ENCODE measurements around the gene EBI3. TPM values are rescaled to one million over a fixed set of nuclear protein-coding genes. Genes with fewer than 3 reads are reported as not detected.

EBI3 gene
- total and polyA plus RNA-seq, 2 donors (not counting 1 experiment from before 2014, with no cell fraction given): 11.9 to 15.6 TPM

- CTCF ChIA-PET: interaction anchor here (1.6 to 1.7 kb wide), 2 partner anchors 291 to 412 kb away, joined by 5 read pairs; no protein-coding TSS in a partner anchor
- H3K27me3 ChIP-seq (replicated peaks in 1 of 4; ENCODE audit: control extremely low read depth in 1 of 4, control insufficient read depth in 3 of 4, insufficient read depth in 4 of 4, low read length in 3 of 4): no peaks in the 10 kb centered on the region
- POLR2A ChIA-PET: interaction anchor here (1.0 kb wide), 1 partner anchor 471 kb away, joined by 3 read pairs; the partner anchor contains the start of gene MRPL54
Measured at GRCh38 chr19:4234142-4234861, 5.0 kb downstream of the EBI3 start.

More at GRCh38 chr19:4234142-4234861, 5.0 kb downstream of the EBI3 start:
- Histone ChIP-seq H3K4me1 (ENCODE audit: control insufficient read depth in 2 of 2, insufficient read depth in 2 of 2, low read length in 2 of 2) (peaks cover 10 to 16% of the 10 kb centered on the region in 2 donors), H3K9ac (ENCODE audit: low read length) (no peak overlapping the region), H3K9me3 (ENCODE audit: control extremely low read depth in 1 of 3, control insufficient read depth in 2 of 3, insufficient read depth in 1 of 3, low read length in 2 of 3) (no peaks in the 10 kb centered on the region), H3K79me2 (ENCODE audit: control insufficient read depth, insufficient read depth, low read length) (no peaks in the 10 kb centered on the region), H3K4me3 (ENCODE audit: control extremely low read depth in 1 of 5, extremely low read depth in 1 of 5, insufficient read depth in 1 of 5, low read depth in 2 of 5, low read length in 4 of 5) (no peak overlapping the region), H3K36me3 (replicated peaks in 1 of 2; ENCODE audit: control extremely low read depth in 1 of 2, control insufficient read depth in 1 of 2, extremely low read depth in 1 of 2, insufficient read depth in 2 of 2, low read length in 1 of 2) (no peaks in the 10 kb centered on the region), H3K27ac (ENCODE audit: low read length in 2 of 2) (no peak overlapping the region), H3K4me2 (replicated peaks; ENCODE audit: low read depth, low read length, poor library complexity, severe bottlenecking) (no peak overlapping the region), H2AFZ (ENCODE audit: insufficient read depth, low read depth, low read length, poor library complexity, severe bottlenecking) (no peak overlapping the region), H4K20me1 (ENCODE audit: control insufficient read depth, insufficient read depth, low read length, poor library complexity, severe bottlenecking) (no peaks in the 10 kb centered on the region)
- intact Hi-C loops (cut with micrococcal nuclease): no loop called here
- no peak overlapping the region for H3K4me3 Mint-ChIP-seq
- no peaks in the 10 kb centered on the region for H3K9me3 Mint-ChIP-seq (ENCODE audit: insufficient read depth)
- H3K27ac Mint-ChIP-seq: no peak overlapping the region
- no peak for TF ChIP-seq CTCF (IDR thresholded peaks at IDR 0.05)
- H3K4me1 Mint-ChIP-seq: peaks cover 5% of the 10 kb centered on the region
- 85% methylated on average over 12 of the region's 21 CpGs for WGBS (ENCODE audit: insufficient coverage)
- no peak for ATAC-seq (ENCODE audit: low read depth)
- H3K27me3 Mint-ChIP-seq: no peaks in the 10 kb centered on the region
- DNase-seq: no peak
